GM21737 (cell line): ENCODE measurements around the gene CNNM1.
A peak's percentile ranks its signal among the peaks of the same experiment; 100 is the strongest.

ENCODE experiments used
- ATAC-seq: cut with Tn5 transposase; IDR thresholded peaks from one replicate; pipeline ENCODE4 v1.9.1; 2021; ENCODE audit warnings: mild to moderate bottlenecking, moderate library complexity; ENCODE audit not compliant: unreplicated experiment

CNNM1 gene

DNA sequence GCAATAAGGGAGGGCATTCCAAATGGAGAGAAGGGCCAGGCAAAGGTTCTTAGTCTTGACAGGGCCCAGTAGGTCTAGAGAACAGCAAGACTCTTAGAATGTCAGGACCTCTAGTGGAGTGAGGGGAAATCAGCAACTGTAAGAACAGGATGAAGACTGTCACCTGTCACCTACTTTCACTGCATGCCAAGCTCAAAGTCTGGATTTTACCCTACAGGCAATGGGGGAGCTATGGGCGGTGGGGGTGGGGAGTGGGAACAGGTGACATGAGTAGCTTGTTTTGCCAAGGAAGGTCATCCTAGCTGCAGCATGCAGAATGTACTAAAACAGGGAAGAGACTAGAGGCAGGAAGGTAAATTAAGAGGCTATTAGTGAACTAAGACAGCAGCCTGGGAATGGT lies 82.9 kb downstream of the CNNM1 start:
- ATAC-seq, result no peak

DNA sequence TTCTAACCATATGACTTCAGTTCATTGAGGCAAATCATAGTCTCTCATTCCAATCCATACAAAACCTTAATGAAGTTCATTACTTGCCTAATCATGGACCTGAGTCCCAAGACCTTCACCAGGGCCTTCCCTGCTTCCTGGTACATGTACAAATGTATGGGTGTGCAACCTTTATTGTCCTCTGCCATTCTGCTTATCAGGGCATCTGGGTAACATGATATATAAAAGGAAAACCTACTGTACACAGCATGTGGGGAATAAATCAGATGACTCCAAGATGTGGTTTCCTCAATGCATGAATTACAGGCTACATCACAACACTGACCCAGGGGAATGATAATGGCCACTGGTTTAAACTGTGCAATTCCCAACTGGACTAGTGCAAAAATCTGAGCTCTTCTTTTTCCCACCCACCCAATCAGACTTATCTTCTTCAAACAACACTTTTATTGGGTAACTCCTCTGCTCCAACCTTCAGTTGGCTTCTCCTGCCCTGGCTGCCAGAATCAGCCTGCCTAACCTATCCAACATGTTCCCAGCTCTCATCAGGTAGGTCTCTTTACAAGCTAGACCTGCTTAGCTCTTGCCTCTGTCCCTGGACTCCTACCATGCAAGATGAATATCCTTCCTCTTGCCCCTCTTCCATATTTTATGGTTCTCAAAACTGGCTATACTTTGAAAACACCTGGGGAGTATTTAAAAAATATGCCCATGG lies 89.9 kb downstream of the CNNM1 start:
- no peak for ATAC-seq

DNA sequence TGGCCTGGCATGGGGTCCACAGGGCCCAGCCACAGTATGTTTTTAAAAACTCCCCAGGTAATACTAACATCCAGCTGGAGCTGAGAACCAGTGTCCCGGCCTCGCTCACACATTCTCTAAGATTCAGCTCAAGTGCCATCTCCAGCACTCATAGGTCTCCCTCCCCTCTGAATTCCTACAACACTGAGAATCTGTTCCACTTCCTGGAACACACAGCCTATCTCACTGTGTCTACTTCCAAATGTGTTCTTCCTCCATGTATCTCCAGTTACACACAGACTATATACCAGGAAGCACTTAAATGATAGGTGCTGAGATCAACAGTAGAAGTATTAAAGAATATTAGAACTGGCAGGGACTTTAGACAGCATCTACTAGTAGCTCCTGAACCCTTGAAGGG lies 90.5 kb downstream of the CNNM1 start:
- no peak for ATAC-seq

DNA sequence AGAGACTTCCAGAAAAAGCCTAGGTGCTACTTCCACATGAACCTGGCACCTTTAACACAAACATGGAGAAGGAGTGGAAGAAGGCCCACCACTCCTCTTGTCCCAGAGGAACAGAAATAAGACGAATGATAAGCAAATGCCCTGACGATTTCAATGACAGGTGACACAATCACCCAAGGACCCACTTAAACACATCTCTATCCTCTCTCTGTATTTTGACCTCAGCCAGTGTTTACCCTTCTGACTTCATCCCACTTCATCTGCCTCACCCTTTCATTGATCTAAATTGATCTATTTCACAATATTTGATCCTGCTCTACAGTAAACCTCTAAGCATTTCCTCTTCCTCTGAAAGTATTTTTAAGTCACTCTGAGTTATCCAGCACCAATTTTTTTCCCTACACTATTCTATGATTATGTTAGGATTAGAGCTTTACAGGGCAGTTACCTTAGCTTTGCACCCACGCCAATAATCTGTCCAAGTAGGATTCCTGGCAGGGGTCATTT lies 92.1 kb downstream of the CNNM1 start:
- no peak for ATAC-seq

DNA sequence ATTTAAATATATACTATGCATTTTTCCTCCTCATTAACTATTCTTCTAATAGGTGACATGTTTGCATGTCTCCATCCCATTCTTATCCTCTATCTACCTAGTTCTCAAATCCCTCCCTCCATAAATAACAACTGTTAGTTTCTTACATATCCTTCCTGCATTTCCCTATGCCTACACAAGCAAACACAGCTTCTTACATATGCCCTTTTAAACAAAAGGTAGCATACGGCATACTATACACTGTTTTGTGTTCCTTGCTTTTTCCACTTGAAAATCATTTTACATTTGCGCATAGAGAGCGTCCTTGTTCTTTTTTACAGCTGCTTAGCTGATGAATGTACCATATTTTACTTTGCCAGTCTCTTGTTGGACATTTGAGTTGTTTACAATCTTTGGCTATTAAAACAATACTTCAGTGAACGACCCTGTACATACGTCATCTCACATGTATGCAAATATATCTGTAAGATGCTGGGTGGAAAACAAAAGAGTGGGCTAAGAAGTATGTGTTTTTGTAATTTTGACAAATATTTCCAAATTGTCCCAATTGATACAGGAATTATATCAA lies 93.5 kb downstream of the CNNM1 start:
- ATAC-seq, result no peak

DNA sequence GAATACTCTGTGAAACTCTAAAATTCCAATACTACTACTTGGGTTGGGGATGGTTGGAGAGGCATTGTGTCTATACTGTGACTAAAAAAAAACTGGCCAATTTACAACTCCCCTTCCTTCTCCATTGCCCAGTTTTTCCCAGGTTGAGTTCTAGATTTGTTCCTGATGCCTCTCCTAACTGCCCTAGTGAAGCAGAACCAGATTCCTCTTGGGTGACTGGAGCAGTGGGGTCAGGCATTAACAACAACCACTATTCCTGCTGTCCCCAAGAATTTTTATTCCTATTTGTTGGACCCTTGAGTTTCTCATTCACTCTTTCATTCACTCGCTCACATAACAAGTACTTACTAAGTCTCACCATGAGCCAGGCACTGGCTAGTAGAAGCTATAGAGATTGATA lies 95.5 kb downstream of the CNNM1 start:
- no peak for ATAC-seq

DNA sequence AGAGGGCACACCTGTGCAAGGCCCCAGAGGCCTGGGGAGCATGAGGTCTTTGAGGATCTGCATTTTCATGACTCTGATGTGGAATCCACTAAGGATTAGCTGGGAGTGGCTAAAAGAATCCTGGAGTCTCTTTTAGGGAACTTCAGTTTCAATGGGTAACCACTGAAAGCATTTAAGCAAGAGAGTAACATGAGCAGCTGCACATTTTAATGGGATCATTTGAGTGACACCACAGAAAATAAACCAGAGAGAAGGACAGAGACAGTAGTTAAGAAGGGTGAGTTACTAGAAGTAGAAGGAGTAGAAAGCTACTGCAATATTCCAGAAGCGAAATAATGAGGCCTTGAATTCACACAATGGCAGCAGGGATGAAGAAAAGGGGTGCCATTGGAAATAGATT lies 96.0 kb downstream of the CNNM1 start:
- no peak for ATAC-seq

DNA sequence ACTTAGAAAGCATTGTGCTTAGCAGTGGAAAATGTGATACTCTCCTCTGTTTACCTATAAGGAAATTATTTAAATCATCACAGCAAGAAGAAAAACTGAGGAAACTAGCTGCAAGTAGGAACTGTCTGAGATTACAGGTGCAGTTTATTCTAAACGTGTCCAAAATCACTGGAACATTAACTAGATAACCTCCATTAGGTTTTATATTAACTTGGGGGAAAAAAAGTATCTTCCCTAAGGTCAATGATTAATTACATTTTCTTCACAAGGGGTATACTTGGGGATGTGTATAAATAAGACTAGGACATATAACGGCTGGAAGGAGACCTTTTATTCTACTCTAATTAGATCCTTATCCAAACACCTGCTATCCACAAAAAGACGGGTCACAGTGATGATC lies 97.5 kb downstream of the CNNM1 start:
- ATAC-seq, result no peak

DNA sequence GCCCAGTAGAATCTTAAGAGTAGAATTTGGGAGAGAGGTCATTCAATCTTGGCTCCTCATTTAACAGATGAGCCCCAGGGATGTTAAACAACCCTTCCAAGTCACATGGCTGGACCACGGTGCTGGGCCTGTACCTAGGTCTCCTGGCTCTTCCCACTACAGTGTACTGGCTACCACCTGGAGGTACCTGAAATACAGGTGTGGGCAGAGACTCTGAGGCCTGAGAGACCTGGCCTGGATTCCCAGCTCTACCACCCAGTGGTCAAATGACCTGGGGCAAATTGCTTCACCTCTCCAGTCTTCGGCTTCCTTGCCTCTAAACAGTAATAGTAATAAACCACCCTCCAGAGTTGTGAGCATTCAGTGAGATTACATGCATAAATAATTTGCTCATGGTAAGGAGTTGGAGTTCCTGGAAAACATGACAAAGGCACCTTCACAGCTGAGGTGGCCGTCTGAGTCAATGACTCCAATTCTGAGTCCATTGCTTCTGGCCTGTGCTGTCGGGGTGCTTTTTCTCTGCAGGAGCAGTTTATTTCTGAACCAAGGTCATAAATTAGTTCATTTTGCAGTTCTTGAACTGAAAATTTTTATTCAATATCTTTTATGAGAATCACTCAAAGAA lies 98.5 kb downstream of the CNNM1 start:
- ATAC-seq, result no peak

DNA sequence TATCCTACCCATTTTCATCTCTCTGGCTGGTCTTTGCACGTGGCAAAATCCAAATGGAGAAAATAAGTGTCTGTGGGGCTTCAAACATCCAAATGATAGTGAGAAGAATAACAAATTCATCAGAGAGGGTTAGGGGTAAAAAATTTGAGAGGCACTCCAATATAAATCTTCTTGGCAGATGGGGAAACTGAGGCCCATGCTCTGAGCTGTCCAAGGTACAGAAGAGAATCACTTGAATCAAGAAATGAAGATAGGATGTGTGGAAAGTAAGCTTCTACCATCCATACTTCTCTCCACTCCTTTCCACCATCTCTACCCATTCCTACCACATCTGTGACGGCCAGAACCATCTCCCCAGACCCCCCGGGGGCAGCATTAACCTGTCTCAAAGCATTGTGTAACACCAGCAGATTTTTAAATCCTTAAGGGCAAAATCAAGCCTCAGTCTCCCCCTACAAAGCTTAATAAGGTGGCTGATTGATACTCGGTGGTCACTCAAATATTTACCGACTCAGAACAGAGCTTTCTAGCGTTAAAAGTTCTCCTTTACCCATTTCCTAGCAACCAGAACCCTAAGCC lies 100.5 kb downstream of the CNNM1 start:
- ATAC-seq, result no peak

DNA sequence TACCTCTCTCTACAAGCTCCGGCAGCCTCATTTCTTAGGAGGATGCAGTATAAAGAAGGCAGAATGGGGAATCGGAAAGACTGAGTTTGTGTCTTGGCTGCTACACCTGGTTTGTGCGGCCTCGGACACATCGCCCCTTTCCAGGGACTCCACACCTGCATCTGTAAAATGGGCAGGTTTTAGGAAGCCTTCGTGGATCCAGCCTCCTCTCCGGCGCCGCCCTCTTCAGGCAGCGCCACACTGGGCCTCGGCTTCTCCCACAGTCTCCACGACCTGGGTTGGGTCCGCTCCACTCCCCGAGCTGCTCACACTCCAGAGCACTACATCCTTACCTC lies 100.9 kb downstream of the CNNM1 start:
- peak; percentile 17 for ATAC-seq

DNA sequence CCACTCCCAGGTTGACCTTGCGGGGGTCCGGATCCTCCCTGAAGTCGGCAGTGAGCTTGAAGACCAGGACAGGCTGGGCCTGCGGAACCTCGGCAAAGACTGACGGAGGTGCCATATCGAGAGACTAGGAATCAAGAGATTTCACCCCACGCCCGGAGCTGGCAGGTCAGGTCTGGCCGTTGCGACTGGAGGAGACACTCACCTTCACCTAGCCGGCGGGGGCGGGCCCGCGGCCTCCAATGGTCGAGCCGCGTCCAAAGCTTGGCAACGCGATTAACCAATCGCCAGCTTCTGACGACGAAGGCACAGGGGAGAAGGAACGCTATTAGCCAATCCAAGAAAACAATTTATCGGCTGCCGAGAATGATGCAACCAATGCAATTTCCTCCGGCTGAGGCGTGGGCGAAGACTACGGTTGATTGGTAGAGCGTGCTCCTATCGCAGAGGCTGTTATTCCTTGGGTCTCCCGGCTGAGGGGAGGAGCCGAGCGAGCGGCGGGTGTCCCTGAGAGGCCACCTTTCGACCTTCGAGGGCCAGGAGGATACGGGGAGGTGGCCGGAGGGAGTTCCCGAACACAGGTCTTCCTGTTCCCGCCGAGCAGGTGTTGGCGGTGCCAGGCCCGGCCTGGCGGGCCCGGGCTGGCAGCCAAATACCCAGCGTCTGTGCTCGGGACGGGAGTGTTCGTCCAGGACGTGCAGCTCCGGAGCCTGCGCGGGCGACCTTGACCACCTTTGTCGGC lies 101.5 kb downstream of the CNNM1 start, which contains the start of gene GOT1:
Gene GOT1 (minus strand): TSS at position 174 of the 739 bp plus-strand sequence. CDS start 59 bp downstream, at position 115.
- ATAC-seq, result peak; percentile 95

DNA sequence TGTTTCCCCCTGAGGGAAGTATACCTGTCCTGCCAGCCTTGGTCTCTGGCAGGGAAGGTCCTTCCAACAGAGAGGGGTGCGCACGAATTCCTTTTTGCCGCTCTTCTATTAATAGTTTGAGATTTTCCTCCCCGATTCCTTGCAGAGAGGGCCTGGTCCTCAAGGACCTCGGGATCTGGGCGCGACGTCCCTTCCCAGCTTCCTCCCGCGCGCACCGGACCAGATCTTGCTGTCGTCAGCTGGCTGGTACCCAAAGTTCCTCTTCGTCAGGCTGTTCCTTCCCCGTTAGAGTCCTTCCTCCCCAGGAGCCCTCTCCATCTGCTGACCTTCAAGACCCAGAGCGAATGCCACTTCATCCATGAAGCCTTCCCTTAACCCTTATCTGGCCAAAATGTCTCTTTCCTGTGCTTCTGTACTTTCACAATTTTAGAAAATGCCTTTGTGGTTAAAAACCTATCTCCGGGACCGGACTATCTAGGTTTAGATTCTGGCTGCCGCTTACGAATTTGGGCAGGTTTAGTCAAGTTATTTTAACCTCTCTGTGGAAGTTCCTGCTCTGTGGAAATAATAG lies 102.1 kb downstream of the CNNM1 start:
- ATAC-seq, result peak; percentile 11

DNA sequence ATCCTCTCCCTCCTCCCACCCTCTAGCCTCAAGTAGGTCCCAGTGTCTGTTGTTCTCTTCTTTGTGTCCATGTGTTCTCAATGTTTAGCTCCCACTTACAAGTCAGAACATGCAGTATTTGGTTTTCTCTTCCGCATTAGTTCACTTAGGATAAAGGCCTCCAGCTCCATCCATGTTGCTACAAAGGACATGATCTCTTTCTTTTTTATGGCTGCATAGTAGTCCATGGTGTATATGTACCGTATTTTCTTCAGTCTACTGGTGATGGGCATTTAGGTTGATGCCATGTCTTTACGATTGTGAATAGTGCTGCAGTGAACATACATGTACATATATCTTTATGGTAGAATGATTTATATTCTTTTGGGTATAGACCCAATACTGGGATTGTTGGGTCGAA lies 102.9 kb downstream of the CNNM1 start:
- no peak for ATAC-seq

DNA sequence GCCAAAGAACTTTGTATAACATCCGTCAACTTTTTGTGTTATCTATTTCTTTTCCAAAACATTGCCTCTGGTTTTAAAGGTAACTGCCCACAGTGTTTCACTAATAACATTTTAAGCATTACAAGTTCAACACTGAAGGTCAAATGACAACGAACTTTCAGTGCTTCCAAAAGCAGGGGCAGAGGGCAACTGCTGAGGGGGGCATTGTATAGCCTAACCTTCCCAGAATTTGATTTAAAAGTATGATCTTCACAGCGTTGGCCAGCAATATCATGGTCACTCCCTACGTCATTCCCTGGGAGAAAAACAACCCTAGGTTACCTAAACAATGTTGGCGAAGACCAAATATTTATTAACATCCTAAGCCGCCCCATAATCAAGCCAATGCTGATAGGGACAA lies 103.7 kb downstream of the CNNM1 start:
- no peak for ATAC-seq

DNA sequence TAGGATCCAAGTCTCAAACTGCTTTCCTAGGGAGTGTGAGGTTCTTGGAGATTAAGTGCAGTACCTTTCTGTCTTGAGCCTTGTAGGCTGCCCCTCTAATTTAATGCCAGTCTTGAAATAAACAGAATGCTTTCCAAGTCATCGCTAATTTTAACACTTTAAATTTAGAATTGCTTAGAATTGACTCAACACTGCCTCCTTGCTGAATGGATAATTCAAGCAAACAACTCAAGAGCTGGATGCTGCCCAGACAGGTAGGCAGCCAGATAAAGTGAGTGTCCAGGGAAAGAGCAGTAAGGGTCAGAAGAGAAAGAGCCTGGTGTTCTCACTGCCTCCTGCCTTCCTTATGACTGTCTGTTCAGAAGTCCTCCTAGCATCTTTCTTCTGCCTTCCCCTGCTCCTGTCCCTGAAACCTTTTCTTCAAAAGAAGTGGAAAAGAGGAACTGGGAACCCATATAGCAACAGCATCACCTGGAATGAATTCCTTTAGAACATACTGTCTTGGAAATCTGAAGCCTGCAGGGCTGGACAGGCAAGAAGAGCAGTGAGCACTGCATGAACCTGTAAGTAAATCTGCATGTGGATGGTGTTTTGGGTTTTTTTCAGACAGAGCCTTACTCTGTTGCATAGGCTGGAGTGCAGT lies 104.3 kb downstream of the CNNM1 start:
- no peak for ATAC-seq

DNA sequence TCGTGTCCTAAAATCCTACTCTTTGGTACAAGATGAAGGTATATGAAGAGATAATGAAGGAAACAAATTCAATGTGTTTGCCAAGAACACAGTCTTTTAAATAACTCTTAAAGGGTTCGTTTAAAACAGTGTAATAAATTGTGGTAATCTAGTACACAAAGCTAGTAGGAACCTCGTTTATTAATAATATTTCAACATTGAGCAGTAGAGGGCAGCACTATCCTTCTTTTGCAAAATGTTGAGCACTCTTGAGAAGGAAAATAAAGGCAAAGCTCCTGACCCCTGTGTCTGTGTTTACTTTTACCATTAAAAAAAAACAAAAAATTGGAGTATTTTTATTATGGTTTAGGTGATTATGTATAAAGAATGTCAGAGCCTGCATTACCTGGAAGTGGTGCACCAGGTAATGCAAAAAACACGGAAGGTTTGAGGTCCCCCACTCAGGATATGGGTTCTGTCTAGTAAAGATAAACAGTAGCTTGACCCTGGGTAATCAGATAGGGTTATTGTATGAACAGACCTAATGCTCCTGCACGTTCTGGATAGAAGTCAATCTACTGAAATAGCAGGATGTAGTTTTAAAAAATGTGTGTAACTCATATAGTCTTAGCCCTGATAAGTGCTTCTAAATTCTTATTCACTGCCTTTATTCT lies 107.0 kb downstream of the CNNM1 start:
- no peak for ATAC-seq

DNA sequence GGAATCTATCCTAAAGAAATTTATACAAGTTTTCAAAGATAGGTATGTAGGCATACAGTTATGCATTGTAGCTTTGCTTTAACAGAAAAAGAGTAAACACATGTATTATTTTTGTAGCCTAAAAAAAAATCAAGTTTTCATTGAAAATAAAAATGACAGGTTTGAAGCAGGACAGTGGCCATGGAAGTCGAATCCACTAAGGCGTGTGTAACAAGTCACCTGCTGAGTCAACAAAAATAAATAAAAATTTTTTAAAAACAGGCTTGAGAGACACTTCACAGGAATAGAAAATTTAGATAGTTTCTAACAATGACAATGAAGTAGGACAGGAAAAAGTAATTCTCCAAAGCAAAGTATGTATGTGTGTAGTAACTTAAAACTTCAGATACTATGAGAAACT lies 109.7 kb downstream of the CNNM1 start:
- ATAC-seq, result no peak

DNA sequence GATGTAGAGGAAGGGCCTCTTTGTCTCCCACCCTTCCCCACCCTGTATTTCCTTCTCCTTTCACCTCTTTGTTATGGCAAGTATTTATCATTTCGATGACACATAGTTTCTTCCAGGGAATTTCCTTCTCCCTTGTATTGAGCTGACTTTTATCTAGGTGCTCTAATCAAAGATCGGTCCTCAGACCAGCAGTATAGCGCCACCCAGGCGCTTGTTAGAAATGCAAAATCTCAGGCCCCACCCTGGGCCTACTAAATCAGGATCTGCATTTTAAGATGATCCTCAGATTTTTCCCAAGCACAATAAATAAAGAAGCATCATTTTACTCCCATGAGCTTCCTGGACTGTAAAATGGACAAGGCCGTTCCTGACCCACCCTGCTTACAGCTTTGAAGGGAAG lies 113.2 kb downstream of the CNNM1 start:
- ATAC-seq, result no peak

DNA sequence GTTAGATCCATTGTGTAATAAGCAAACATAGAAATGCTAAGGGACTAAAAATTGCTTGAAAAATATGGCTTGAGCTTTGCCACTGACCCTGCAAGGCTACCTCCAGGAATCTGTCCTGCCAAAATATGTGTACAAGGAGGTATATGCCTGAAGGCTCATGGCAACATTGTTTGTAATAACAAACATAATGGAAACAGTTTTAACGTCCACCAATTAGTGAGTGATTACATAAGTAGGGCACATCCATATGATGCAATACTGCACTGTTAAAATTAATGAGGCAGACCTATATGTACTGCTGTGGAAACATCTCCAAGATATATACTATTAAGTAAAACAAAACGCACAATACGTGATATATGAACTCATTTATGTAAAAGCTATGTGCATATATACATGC lies 114.3 kb downstream of the CNNM1 start:
- no peak for ATAC-seq
